Left lung (tissue), 10 donors: ENCODE results near the gene TIE1. TPM values are rescaled to one million over a fixed set of nuclear protein-coding genes. Genes with fewer than 3 reads are reported as not detected.

Experiments
- ATAC-seq: fragments of 200-7000 bp; cut with Tn5 transposase; one replicate; pipeline ENCODE4 v1.9.1; 2020; ENCODE audit warnings: moderate library complexity
- DNase-seq, 4 donors: peaks; one replicate each; pipeline ENCODE4 v3.0.0-alpha.2; 2013 to 2020
- H3K27ac ChIP-seq, 2 donors: fragments of 200-600 bp; sonication (generic) in 1 of 2; one replicate each; pipeline versions ENCODE4 v1.5.0 to v1.8.0; 2020 to 2021
- H3K27me3 ChIP-seq, 2 donors: fragments of 200-600 bp; sonication (generic) in 1 of 2; one replicate each; pipeline versions ENCODE4 v1.5.0 to v1.8.0; 2020 to 2021
- H3K36me3 ChIP-seq, 2 donors: fragments of 200-600 bp; sonication (generic) in 1 of 2; one replicate each; pipeline versions ENCODE4 v1.5.0 to v1.8.0; 2020 to 2021
- H3K4me1 ChIP-seq, 2 donors: fragments of 200-600 bp; one replicate each; pipeline ENCODE4 v1.8.0; 2021
- H3K4me3 ChIP-seq, 2 donors: fragments of 200-600 bp; sonication (generic) in 1 of 2; one replicate each; pipeline versions ENCODE4 v1.5.0 to v1.8.0; 2020 to 2021; ENCODE audit warnings: mild to moderate bottlenecking in 1 of 2
- H3K9me3 ChIP-seq, 2 donors: fragments of 200-600 bp; sonication (generic) in 1 of 2; one replicate each; pipeline versions ENCODE4 v1.5.0 to v1.8.0; 2020 to 2021
- CTCF ChIP-seq, 2 donors: fragments of 200-600 bp; sonication (generic) in 1 of 2; IDR thresholded peaks; one replicate each; pipeline versions ENCODE4 v1.5.0 to v1.8.0; 2021; ENCODE audit warnings: antibody characterized with exemption in 2 of 2
- intact Hi-C, 2 donors: fragments of 100-400 bp; cut with DNase I; formaldehyde crosslinking; loops; one replicate each; pipeline versions ENCODE4 v1.11.2 to v1.14.2; 2022
- polyA plus RNA-seq, 6 donors: library from polyadenylated mRNA; unstranded; fragments of 120-200 nt; gene quantifications; one replicate each; pipeline ENCODE4 v1.2.1, GENCODE V29; 2013; ENCODE audit not compliant: insufficient read length in 6 of 6
- total RNA-seq, 2 donors: library from RNA; stranded (reverse); fragmentation: NEBNext Ultra II Directional; extraction: Animal tissue kit (Norgen Biotek cat#: 25700); gene quantifications; one replicate each; pipeline ENCODE4 v1.2.1, GENCODE V29; 2021
- donor health status: DM: no; HTN: yes; CAD: no.
- donor health status: DM: no; HTN: no; CAD: no.

The TIE1 gene
- total and polyA plus RNA-seq, 8 donors, result 38.5 to 110 (median 92.0) TPM

- no peaks in the 10 kb centered on the region for H3K9me3 ChIP-seq
- ATAC-seq (no peak), DNase-seq (peak in 2 of 4 donors; percentile 45 to 46)
- no peak for TF ChIP-seq CTCF (IDR thresholded peaks at IDR 0.05)
- H3K36me3 ChIP-seq, result peaks cover 0 to 2% of the 10 kb centered on the region in 2 donors
- peak overlapping the region in 1 of 2 donors; percentile 41 for H3K4me3 ChIP-seq
- intact Hi-C loops, result no loop called here
- peaks cover 5 to 34% of the 10 kb centered on the region in 2 donors for H3K4me1 ChIP-seq
- peak overlapping the region; percentile 60 to 73 for H3K27ac ChIP-seq
- no peaks in the 10 kb centered on the region for H3K27me3 ChIP-seq
Measured at GRCh38 chr1:43302201-43302600, 1.4 kb downstream of the TIE1 start.

- intact Hi-C loops, result no loop called here
- TF ChIP-seq CTCF (IDR thresholded peaks at IDR 0.05), result no peak
- peaks cover 5 to 34% of the 10 kb centered on the region in 2 donors for H3K4me1 ChIP-seq
- H3K27ac ChIP-seq, result peak overlapping the region; percentile 7 to 60
- no peaks in the 10 kb centered on the region for H3K9me3 ChIP-seq
- ATAC-seq (no peak), DNase-seq (no peak)
- H3K27me3 ChIP-seq, result no peaks in the 10 kb centered on the region
- peak overlapping the region in 1 of 2 donors; percentile 41 for H3K4me3 ChIP-seq
- H3K36me3 ChIP-seq, result peaks cover 0 to 8% of the 10 kb centered on the region in 2 donors
Measured at GRCh38 chr1:43302721-43303470, 2.1 kb downstream of the TIE1 start.

GRCh38 chr1:43303471-43304313 lies 2.9 kb downstream of the TIE1 start:
- Histone ChIP-seq H3K36me3 (peaks cover 0 to 8% of the 10 kb centered on the region in 2 donors), H3K27ac (no peak overlapping the region), H3K4me1 (peaks cover 5 to 34% of the 10 kb centered on the region in 2 donors), H3K9me3 (no peaks in the 10 kb centered on the region), H3K27me3 (no peaks in the 10 kb centered on the region), H3K4me3 (peak overlapping the region in 1 of 2 donors; percentile 41)
- DNase-seq (no peak), ATAC-seq (no peak)
- TF ChIP-seq CTCF (IDR thresholded peaks at IDR 0.05), result no peak
- intact Hi-C loops, result no loop called here

GRCh38 chr1:43304314-43304681 lies 3.5 kb downstream of the TIE1 start:
- H3K27ac ChIP-seq, result no peak overlapping the region
- no peaks in the 10 kb centered on the region for H3K9me3 ChIP-seq
- no peak for TF ChIP-seq CTCF (IDR thresholded peaks at IDR 0.05)
- peak in 1 of 4 donors; percentile 16 for DNase-seq
- peaks cover 5 to 34% of the 10 kb centered on the region in 2 donors for H3K4me1 ChIP-seq
- H3K36me3 ChIP-seq, result peaks cover 0 to 8% of the 10 kb centered on the region in 2 donors
- peak overlapping the region in 1 of 2 donors; percentile 41 for H3K4me3 ChIP-seq
- no peaks in the 10 kb centered on the region for H3K27me3 ChIP-seq
- ATAC-seq, result no peak
- intact Hi-C loops, result no loop called here

GRCh38 chr1:43304771-43305300 lies 4.1 kb downstream of the TIE1 start:
- intact Hi-C loops, result no loop called here
- no peak for TF ChIP-seq CTCF (IDR thresholded peaks at IDR 0.05)
- no peak overlapping the region for H3K27ac ChIP-seq
- H3K9me3 ChIP-seq, result no peaks in the 10 kb centered on the region
- no peaks in the 10 kb centered on the region for H3K27me3 ChIP-seq
- H3K4me3 ChIP-seq, result peak overlapping the region in 1 of 2 donors; percentile 41
- DNase-seq, result peak in 1 of 4 donors; percentile 78
- peaks cover 0 to 8% of the 10 kb centered on the region in 2 donors for H3K36me3 ChIP-seq
- ATAC-seq, result no peak
- peaks cover 5 to 34% of the 10 kb centered on the region in 2 donors for H3K4me1 ChIP-seq
